HG02973 (cell line): Measurements from ENCODE around the gene ITPR3.

Experiments
- ATAC-seq: cut with Tn5 transposase; IDR thresholded peaks from one replicate; pipeline ENCODE4 v1.9.1; 2021; ENCODE audit warnings: moderate library complexity; ENCODE audit not compliant: unreplicated experiment

Gene ITPR3

DNA sequence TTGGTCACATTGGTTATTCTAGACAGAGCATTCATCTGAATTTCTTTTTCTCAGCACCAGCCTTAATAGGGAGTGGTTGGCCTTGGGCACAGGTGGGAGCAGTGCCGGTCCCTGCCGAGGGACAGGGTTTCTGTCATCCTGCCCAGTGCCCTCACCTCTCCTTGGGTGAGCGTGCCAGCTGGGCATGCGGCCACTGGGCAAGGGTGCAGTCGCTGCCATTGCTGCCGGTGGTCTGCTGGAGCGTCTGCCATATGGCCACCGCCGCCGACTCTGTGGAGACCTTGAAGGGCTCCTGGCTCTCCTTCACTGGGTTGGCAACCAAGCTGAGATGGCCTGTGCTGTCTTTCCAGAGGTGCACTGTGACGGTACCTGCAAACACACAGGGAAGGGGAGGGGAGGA is 106.8 kb downstream of the ITPR3 start:
- ATAC-seq: no peak

- no peak for ATAC-seq
Measured at GRCh38 chr6:33728438-33728837, 107.3 kb downstream of the ITPR3 start.

GRCh38 chr6:33729059-33729458 is 107.9 kb downstream of the ITPR3 start:
- ATAC-seq: no peak

DNA sequence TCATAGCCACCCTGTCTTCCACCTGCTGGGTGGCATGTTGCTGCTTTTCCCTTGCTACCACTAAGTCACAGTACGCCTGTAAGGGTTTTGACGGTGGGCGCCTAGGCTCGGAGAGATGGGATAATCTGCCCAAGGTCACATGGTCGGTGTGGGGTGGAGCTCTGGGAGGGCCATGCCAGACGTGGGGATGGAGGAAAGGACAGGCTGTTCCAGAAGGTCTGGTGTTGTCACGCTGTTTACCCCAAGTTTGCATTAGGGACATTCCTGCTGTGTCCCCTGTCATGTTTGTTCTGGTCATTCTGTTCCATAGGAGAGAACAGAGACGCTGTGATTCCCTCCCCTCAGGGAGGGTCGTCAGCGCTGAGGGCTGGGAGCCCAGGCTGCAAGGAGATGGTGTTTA is 109.5 kb downstream of the ITPR3 start:
- ATAC-seq: no peak

DNA sequence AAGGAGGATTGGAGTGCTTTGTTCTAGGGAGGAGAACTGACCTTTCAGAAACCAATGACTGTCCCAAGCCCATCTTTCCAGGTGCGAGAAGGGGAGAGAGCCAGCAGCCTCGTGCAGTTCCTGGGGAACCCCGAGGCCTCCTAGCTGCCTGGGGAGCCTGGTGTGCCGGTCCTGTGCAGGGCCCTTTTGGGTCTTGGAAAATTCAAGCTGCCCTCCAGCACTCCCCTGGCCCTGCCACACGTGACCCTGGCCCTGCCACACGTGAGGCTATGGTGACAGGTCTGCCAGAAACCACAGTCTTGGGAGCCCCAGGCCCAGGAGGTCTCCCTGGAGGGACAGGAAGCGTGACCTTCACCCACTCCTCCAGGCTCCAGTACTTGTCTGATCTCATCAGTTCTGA is 109.9 kb downstream of the ITPR3 start:
- no peak for ATAC-seq

DNA sequence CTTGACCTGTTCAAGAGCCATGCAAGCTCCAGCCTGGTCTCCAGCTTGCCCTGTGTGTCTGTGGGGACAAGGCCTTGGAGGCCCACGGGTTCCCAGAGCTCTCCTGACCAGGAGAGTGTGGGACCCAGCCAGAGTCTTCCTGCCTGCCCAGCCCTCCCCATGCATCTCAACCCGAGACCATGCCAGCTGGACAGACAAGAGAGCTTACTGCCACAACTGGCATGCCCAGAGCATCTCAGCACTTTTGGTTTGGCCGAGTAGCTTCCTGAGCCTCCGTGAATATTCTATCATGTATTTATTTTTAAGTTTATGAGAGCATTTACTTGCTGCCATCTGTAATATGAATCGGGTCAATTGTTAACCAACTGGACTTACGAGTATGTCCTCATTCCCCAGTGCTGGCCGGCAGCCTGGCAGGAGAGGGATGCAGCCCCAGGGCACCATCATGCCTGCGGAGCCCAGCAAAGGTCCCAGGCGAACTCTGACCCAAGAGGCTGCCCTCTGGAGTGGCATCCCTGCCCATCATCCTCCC is 110.7 kb downstream of the ITPR3 start:
- ATAC-seq: no peak

- ATAC-seq: no peak
Measured at GRCh38 chr6:33732385-33732784, 111.3 kb downstream of the ITPR3 start.

DNA sequence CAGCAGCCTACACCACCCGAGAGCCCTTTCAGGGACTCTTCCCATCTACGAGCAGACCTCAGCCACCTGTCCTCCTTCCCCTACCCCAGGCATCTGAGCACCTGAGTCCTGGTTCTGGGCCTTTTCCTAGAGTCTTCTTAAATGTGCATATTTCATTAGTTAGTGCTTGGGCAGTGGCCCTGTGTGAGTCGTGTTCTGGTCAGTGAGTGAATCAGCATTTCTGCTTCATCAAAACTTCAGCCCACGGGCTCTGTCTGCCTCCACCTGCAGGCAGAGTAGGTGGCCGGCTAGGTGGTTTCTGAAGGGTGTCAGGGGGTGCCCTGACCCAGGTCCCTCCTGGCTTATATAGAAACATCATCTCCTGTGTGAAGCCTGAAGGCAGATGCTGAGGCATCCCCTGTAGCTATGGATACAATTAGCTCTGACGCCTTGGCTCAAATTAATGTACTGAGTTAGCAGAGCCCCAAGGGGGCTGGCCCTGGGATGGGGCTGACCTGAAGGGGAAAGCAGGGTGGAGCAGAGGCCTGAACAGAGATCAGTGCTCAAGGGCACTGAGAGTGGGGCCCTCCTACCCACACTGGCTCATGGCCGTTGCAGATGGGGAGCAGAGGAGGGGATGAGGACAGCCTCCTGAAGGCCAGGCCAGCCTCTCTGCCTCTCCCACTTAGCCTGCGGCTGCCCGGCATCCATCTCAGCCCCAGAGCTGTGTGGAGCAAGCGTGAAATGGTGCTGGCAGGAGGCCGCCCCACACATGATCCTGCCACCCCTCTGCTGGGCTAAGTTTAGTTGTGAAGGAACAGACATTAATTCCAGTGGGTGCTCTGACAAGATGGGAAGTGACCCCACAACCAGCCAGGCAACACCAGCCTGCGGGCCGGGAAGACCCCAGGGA is 111.9 kb downstream of the ITPR3 start:
- ATAC-seq: no peak

DNA sequence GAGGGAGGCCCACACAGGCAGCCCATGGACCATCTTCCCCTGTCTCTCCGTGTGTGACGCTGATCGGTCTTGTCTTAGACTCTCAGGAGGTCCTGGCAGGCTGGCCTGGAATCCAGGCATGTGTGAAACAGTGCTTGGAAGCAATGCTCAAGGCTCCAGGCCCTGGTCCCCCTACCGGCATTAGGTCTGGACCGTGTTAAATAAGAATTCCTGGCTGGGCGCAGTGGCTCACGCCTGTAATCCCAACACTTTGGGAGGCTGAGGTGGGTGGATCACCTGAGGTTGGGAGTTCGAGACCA is 112.5 kb downstream of the ITPR3 start:
- no peak for ATAC-seq

GRCh38 chr6:33735216-33735615 is 114.1 kb downstream of the ITPR3 start:
- ATAC-seq: no peak

DNA sequence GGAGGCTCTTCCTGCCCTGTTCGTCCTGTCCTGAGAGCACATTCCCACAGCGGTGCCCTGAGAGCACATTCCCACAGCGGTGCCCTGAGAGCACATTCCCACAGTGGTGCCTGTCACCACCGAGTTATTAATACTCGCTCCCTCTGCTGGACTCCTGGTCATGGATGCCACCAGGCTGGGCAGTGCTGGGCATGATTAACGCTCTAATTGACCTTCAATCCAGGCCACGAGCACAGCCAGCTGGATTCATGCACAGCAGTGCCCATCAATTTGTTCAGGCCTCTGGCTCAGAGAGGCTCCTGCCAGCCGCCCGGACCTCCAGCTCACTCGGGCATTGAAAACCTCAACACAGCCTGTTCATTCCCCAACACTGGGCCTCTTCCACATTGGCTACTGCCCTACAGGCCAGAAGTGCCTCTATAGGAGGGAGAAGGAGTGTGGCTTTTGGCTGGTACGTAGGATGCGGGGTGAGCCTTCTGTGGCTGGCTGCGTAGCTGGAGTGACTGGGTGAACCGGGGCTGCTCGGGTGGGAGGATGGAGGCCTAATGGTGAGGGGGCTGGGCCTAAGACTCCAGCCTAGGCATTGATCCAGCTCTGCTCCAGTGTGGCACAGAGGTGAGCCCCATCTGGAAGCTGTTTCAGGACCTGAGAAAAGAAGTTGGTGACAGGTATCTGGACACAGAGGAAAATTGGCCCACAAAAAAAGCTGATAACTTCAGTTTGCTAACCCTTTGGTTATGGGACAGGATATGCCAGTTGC is 116.3 kb downstream of the ITPR3 start:
- no peak for ATAC-seq

DNA sequence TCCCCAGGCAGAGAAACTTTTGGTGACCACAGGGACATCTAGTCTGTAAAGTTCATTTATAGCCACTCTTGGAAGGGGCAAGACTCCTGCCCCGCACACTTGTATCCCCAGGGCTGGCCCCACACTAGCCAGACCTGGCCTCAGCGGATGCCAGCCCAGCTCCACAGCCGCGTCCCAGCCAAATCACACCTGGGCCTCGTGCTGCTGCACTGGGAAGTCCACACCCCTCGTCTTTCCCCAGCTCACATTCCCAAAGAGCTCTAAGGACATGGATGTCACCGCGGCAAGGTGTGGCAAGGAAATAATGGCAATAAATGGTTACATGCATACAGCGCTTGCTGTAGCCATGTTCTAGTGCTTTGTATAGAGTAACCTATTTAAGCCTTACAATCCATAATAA is 117.0 kb downstream of the ITPR3 start:
- no peak for ATAC-seq

DNA sequence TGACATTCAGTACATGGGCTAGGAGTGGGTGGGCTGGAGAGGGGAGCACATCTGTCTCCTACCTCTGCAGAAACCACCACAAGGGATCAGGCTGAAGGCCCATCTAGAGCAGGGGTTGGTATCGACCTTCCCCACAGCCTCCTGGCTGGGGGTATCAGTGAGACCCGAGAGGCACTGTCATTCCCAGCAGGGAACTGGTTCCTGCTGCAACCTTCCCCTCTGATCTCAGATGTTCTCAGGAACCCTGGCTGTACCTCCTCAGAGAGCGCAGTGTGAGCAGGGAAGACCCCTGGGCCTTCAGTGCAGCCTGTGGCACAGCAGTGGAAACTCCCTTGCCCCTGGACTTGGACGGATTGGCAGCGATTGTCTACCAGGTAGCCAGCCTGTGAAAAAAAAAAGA is 117.8 kb downstream of the ITPR3 start:
- ATAC-seq: no peak

GRCh38 chr6:33739571-33739970 is 118.4 kb downstream of the ITPR3 start:
- ATAC-seq: no peak

- ATAC-seq: no peak
Measured at GRCh38 chr6:33740204-33740608, 119.1 kb downstream of the ITPR3 start.

DNA sequence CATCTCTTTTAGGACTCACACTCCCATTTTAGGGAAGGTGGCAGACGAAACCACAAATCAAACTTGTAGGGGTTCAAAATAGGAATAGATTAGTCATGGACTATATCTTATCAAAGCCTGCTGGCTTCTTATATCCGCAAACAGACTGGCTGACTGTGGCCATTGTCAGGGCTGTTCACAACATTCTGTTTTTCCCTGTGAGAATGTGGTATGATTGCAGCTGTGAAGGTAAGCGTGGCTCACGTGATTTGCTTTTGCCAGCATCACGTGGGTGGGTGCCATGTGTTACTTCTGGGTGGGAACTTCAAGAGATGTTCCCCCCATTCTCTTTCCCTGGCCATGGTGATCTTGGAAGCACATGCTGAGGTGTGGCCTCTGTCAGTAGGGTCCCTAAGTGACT is 119.7 kb downstream of the ITPR3 start:
- ATAC-seq: no peak

- ATAC-seq: no peak
Measured at GRCh38 chr6:33742092-33742491, 121.0 kb downstream of the ITPR3 start.

DNA sequence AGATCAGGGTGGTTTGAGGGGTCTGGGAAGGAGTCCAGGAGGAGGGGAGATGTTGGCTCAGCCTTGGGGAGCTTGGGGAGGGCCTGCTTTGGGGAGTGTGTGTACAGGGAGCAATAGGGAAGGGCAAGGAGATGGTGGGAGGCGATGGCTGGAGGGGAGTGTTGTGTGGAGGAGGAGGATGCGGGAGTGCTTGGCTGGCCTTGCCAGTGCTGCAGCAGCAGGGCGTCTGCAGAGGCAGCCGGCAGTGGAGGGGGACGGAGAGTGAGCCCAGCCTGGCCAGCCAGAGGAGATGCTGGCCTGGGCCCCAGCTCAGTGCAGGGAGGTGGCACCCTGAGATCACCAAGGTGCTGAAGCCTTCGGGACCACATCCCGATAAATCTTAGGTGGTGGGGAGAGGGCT is 121.7 kb downstream of the ITPR3 start:
- no peak for ATAC-seq

GRCh38 chr6:33744001-33744848 is 123.1 kb downstream of the ITPR3 start:
- ATAC-seq: no peak

DNA sequence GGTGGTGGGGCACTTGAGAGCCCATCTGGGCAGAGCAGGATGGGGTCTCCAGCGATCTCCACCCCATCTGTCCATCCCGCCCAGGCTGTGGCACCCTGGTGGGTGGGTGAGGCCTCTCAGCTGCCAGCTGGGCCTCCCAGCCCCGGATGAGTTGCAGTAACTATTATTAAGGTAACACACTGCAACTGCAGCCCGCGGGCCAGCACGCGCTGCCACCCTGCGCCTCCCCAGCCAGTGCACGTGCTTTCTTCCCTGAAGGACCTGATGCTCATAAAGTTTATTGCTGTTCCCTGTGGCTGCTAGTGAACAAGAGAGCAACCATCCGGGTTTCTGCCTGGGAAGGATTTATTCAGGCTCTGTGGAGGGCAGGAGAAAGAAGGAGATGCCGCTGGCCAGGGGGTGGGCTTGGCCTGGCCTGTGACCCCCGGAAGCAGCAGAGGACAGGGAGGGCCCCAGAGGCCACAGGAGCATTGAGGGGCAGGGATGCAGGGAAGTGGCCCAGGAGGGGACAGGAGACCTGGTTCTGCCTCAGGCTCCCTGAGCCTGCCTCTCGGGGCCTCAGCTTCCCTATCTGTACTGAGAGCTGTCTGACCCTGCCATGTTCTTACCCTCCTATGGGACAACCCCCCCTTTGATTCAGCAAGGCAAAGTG is 123.9 kb downstream of the ITPR3 start:
- no peak for ATAC-seq

DNA sequence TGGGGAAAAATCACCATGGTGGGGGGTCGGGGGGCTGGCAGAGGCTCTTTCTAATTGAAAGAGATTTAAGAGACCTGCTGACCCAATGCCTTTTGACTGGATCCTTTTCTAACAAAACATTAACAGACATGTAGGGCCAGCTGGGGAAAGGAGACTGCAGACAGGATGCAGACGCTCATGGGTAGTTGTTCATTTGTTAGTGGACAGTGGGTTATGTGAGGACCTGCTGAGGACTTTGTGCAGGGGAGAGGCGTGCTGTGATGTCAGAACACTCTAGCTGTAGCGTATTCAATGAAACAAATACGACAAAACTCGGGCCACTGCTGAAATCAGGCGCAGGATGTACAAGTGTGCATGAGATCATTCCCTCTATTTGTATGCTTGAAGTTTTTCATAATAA is 124.4 kb downstream of the ITPR3 start:
- no peak for ATAC-seq
